IgD-negative memory B cell (primary cell): Measurements from ENCODE around the gene ADAMTS6. TPM values are rescaled to one million over a fixed set of nuclear protein-coding genes. Genes with fewer than 3 reads are reported as not detected.
"Not testable (repeated sequence)": the region's sequence is repeated elsewhere in the genome, so short reads cannot be mapped to it uniquely, and the experiment has no call there.

Source experiments
- H3K27ac Mint-ChIP-seq, 3 donors: one replicate each; pipeline ENCODE4 v1.8.0; 2020 to 2022; ENCODE audit warnings: mild to moderate bottlenecking in 3 of 3, mixed read lengths in 3 of 3, moderate library complexity in 1 of 3
- H3K27me3 Mint-ChIP-seq: one replicate; pipeline ENCODE4 v1.8.0; 2021; ENCODE audit warnings: mixed read lengths
- H3K36me3 Mint-ChIP-seq: one replicate; pipeline ENCODE4 v1.8.0; 2020; ENCODE audit warnings: mild to moderate bottlenecking, mixed read lengths
- H3K4me1 Mint-ChIP-seq, 3 donors: one replicate each; pipeline ENCODE4 v1.8.0; 2020 to 2022; ENCODE audit warnings: mixed read lengths in 3 of 3, mild to moderate bottlenecking in 1 of 3
- H3K4me3 Mint-ChIP-seq, 4 donors: one replicate each; pipeline ENCODE4 v1.8.0; 2020 to 2022; ENCODE audit warnings: mild to moderate bottlenecking in 4 of 4, mixed read lengths in 4 of 4, moderate library complexity in 3 of 4
- H3K9me3 Mint-ChIP-seq, 3 donors: one replicate each; pipeline ENCODE4 v1.8.0; 2020 to 2021; ENCODE audit warnings: mixed read lengths in 3 of 3, mild to moderate bottlenecking in 1 of 3
- polyA plus RNA-seq: library from polyadenylated mRNA; unstranded; fragments of 300-500 nt; fragmentation: Illumina TruSeq; gene quantifications from one replicate; pipeline ENCODE4 v1.2.3, GENCODE V29; 2021

Gene ADAMTS6
- polyA plus RNA-seq, 1 donor from 2014 or later: 0.88 TPM

- Mint-ChIP-seq H3K27me3 (no peaks in the 10 kb centered on the region), H3K36me3 (peaks cover 4% of the 10 kb centered on the region), H3K4me1 (no peaks in the 10 kb centered on the region), H3K4me3 (no peak overlapping the region), H3K9me3 (peaks cover 0 to 1% (median 0%) of the 10 kb centered on the region in 3 donors), H3K27ac (no peak overlapping the region)
Observed at GRCh38 chr5:65197531-65198455, 283.9 kb downstream of the ADAMTS6 start.

- Mint-ChIP-seq H3K4me3 (no peak overlapping the region), H3K36me3 (peaks cover 7% of the 10 kb centered on the region), H3K4me1 (no peaks in the 10 kb centered on the region), H3K9me3 (peaks cover 0 to 1% (median 0%) of the 10 kb centered on the region in 3 donors), H3K27me3 (no peaks in the 10 kb centered on the region), H3K27ac (no peak overlapping the region)
Observed at GRCh38 chr5:65194871-65195270, 286.8 kb downstream of the ADAMTS6 start.

DNA sequence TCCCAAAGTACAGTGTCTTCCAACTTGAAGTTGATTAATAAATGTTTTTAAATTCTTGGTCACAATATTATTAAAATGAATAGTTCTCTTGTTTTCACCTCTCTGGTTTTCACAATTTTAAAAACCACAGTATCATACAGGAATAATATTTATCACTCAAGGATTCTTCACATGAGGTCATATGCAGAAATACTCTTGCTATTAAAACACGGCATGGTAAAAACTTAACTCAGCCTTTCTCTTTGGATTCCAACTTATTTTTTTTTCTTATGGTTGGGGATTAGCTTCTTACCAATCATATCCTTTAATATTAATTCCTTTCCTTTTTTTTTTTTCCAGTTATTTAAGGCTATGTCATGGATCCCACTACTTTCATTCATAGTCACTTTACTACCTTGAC, 289.4 kb downstream of the ADAMTS6 start:
- Mint-ChIP-seq H3K4me1 (no peaks in the 10 kb centered on the region), H3K4me3 (no peak overlapping the region)

GRCh38 chr5:65191554-65192135, 290.1 kb downstream of the ADAMTS6 start:
- Mint-ChIP-seq H3K9me3 (peaks cover 0 to 1% (median 0%) of the 10 kb centered on the region in 3 donors), H3K36me3 (peaks cover 7% of the 10 kb centered on the region), H3K27ac (no peak overlapping the region), H3K4me3 (no peak overlapping the region), H3K4me1 (no peaks in the 10 kb centered on the region), H3K27me3 (no peaks in the 10 kb centered on the region)

More for the DNA sequence above, 289.4 kb downstream of the ADAMTS6 start:
- H3K27ac Mint-ChIP-seq: no peak overlapping the region
- H3K36me3 Mint-ChIP-seq: peaks cover 7% of the 10 kb centered on the region
- no peaks in the 10 kb centered on the region for H3K27me3 Mint-ChIP-seq
- peaks cover 0 to 1% (median 0%) of the 10 kb centered on the region in 3 donors for H3K9me3 Mint-ChIP-seq

GRCh38 chr5:65190328-65191053, 291.2 kb downstream of the ADAMTS6 start:
- Mint-ChIP-seq H3K36me3 (peaks cover 4% of the 10 kb centered on the region), H3K9me3 (peaks cover 0 to 1% (median 0%) of the 10 kb centered on the region in 3 donors), H3K4me3 (no peak overlapping the region), H3K27me3 (no peaks in the 10 kb centered on the region), H3K4me1 (no peaks in the 10 kb centered on the region), H3K27ac (no peak overlapping the region)

- no peaks in the 10 kb centered on the region for H3K27me3 Mint-ChIP-seq
Observed at GRCh38 chr5:65186646-65187227, 295.0 kb downstream of the ADAMTS6 start.

GRCh38 chr5:65185468-65185867, 296.3 kb downstream of the ADAMTS6 start:
- no peaks in the 10 kb centered on the region for H3K36me3 Mint-ChIP-seq

More at GRCh38 chr5:65186646-65187227, 295.0 kb downstream of the ADAMTS6 start:
- no peaks in the 10 kb centered on the region for H3K9me3 Mint-ChIP-seq
- H3K36me3 Mint-ChIP-seq: peaks cover 4% of the 10 kb centered on the region
- no peak overlapping the region for H3K27ac Mint-ChIP-seq
- H3K4me3 Mint-ChIP-seq: no peak overlapping the region
- no peaks in the 10 kb centered on the region for H3K4me1 Mint-ChIP-seq

GRCh38 chr5:65184780-65185179, 296.9 kb downstream of the ADAMTS6 start:
- Mint-ChIP-seq H3K27ac (no peak overlapping the region), H3K27me3 (no peaks in the 10 kb centered on the region), H3K4me1 (no peaks in the 10 kb centered on the region), H3K9me3 (no peaks in the 10 kb centered on the region), H3K36me3 (no peaks in the 10 kb centered on the region), H3K4me3 (no peak overlapping the region)

More at GRCh38 chr5:65185468-65185867, 296.3 kb downstream of the ADAMTS6 start:
- H3K4me1 Mint-ChIP-seq: no peaks in the 10 kb centered on the region
- no peaks in the 10 kb centered on the region for H3K9me3 Mint-ChIP-seq
- H3K4me3 Mint-ChIP-seq: no peak overlapping the region
- H3K27ac Mint-ChIP-seq: no peak overlapping the region
- H3K27me3 Mint-ChIP-seq: no peaks in the 10 kb centered on the region

DNA sequence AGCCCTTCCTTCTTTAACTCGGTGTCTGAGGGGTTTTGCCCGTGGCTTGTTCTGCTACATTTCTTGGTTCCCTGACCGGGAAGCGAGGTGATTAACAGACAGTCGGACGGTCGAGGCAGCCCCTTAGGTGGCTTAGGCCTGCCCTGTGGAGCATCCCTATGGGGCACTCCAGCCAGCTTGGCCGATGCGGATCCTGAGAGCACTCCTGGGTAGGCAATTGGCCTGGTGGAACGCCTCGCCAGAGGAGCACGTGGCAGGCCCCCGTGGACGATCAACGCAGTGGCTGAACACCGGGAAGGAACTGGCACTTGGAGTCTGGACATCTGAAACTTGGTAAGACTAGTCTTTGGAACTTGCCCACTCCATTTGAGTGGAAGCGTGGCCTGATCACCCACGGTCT, 307.5 kb downstream of the ADAMTS6 start:
- H3K9me3 Mint-ChIP-seq, H3K36me3 Mint-ChIP-seq, H3K27me3 Mint-ChIP-seq, H3K27ac Mint-ChIP-seq, H3K4me1 Mint-ChIP-seq: not testable (repeated sequence)
- H3K4me3 Mint-ChIP-seq: peak overlapping the region in 1 of 4 donors; percentile 44

DNA sequence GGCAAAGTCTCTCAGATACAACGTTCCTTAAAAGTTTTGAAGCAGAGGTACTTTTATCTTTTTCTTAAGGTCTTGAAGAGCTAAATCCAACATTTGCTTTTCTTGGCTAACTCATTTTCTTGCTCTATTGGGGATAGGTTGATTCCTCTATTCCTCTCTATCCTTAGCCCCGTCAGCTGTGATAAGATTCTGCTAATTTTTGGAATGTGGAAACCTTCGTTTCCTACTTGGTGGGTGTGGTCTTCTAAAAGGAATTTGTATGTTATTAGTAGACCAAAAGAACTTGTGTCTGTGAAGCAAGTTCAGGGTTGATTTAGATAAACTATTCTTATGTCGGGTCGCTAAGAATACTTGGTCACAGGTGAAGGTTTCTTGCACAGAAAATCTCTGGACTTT, 308.6 kb downstream of the ADAMTS6 start:
- H3K4me3 Mint-ChIP-seq: no peak overlapping the region
- peaks cover 4% of the 10 kb centered on the region for H3K36me3 Mint-ChIP-seq
- no peak overlapping the region for H3K27ac Mint-ChIP-seq
- H3K9me3 Mint-ChIP-seq: no peaks in the 10 kb centered on the region
- no peaks in the 10 kb centered on the region for H3K4me1 Mint-ChIP-seq
- no peaks in the 10 kb centered on the region for H3K27me3 Mint-ChIP-seq

DNA sequence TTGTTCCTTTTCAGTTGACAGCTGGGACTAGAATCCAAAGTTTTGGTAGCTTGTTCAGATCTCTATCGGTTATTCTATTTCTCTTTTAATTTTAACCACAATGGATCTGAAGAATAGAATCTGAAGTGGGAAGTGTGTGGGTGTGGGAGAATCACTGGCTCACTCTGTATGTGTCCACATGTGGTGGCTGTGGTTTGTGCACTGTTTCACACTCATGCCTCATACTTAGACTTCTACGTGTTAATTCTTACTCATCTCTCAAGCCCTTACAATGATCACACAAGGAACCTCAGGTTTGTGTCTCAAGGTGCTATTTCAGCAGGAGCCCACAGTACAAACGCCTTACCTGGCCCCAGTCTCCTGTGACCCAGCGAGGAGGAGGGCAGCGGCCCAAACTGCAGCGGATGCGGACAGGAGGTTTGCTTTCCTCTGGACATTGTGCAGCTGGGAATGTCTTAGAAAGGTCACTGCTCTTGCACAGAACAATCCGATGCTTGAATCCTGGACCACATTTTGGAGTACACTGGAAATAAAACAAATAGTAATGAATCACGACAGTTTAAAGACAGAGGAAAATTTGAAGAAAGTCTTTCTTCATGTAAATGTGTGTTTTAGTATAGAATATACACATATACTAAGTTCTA, 309.1 kb downstream of the ADAMTS6 start:
- no peaks in the 10 kb centered on the region for H3K9me3 Mint-ChIP-seq
- H3K27me3 Mint-ChIP-seq: no peaks in the 10 kb centered on the region
- H3K4me3 Mint-ChIP-seq: no peak overlapping the region
- peaks cover 4% of the 10 kb centered on the region for H3K36me3 Mint-ChIP-seq
- no peaks in the 10 kb centered on the region for H3K4me1 Mint-ChIP-seq
- no peak overlapping the region for H3K27ac Mint-ChIP-seq

- Mint-ChIP-seq H3K4me1 (no peaks in the 10 kb centered on the region), H3K27ac (no peak overlapping the region), H3K9me3 (no peaks in the 10 kb centered on the region), H3K36me3 (peaks cover 4% of the 10 kb centered on the region), H3K4me3 (no peak overlapping the region), H3K27me3 (no peaks in the 10 kb centered on the region)
Observed at GRCh38 chr5:65171645-65172044, 310.1 kb downstream of the ADAMTS6 start.

GRCh38 chr5:65163698-65164097, 318.0 kb downstream of the ADAMTS6 start:
- Mint-ChIP-seq H3K4me1 (no peaks in the 10 kb centered on the region), H3K36me3 (peaks cover 2% of the 10 kb centered on the region), H3K4me3 (no peak overlapping the region), H3K27me3 (no peaks in the 10 kb centered on the region), H3K9me3 (no peaks in the 10 kb centered on the region), H3K27ac (no peak overlapping the region)

GRCh38 chr5:65161655-65162054, 320.1 kb downstream of the ADAMTS6 start:
- peaks cover 2% of the 10 kb centered on the region for H3K36me3 Mint-ChIP-seq
- no peak overlapping the region for H3K27ac Mint-ChIP-seq
- H3K27me3 Mint-ChIP-seq: no peaks in the 10 kb centered on the region
- H3K9me3 Mint-ChIP-seq: no peaks in the 10 kb centered on the region
- no peaks in the 10 kb centered on the region for H3K4me1 Mint-ChIP-seq
- H3K4me3 Mint-ChIP-seq: no peak overlapping the region
